ENCODE data around the gene CSNK2A3. TPM values are rescaled to one million over a fixed set of nuclear protein-coding genes. Genes with fewer than 3 reads are reported as not detected.

The CSNK2A3 gene
- total RNA-seq, 1 experiment from 2014 or later = 2.3 TPM

- Histone ChIP-seq H3K4me1 (ENCODE audit: insufficient read depth, low read length) (no peaks in the 10 kb centered on the region), H2AFZ (ENCODE audit: low read length) (no peak overlapping the region), H3K4me3 (ENCODE audit: low read length) (no peak overlapping the region), H3K36me3 (ENCODE audit: low read depth, low read length) (no peaks in the 10 kb centered on the region), H3K27me3 (ENCODE audit: low read length) (no peaks in the 10 kb centered on the region), H3K27ac (ENCODE audit: low read length) (no peak overlapping the region), H3K9ac (ENCODE audit: low read length) (no peak overlapping the region), H3K9me3 (ENCODE audit: low read length) (no peaks in the 10 kb centered on the region), H3F3A (ENCODE audit: low read length, unreplicated experiment) (no peaks in the 10 kb centered on the region), H3K9me2 (replicated peaks; ENCODE audit: low read length) (no peaks in the 10 kb centered on the region), H3K79me2 (ENCODE audit: low read length) (no peaks in the 10 kb centered on the region), H3K4me2 (ENCODE audit: low read length) (no peak overlapping the region), H4K20me1 (ENCODE audit: low read length) (no peaks in the 10 kb centered on the region)
- ChIA-PET CTCF (no interaction called here), POLR2A (ENCODE audit: unreplicated experiment) (no interaction called here)
- no TSS peak for BruUV-seq (replicated peaks)
- ATAC-seq (no peak; the same call in 1 of the 2 replicates), DNase-seq (no peak)
- intact Hi-C loops (cut with micrococcal nuclease) = no loop called here
- TF ChIP-seq EZH2phosphoT487 (IDR thresholded peaks at IDR 0.05; ENCODE audit: borderline replicate concordance, low read length) (no peak), EZH2 (IDR thresholded peaks at IDR 0.05; ENCODE audit: low read length, unreplicated experiment) (no peak)
- TF ChIP-seq, protein P1, sequence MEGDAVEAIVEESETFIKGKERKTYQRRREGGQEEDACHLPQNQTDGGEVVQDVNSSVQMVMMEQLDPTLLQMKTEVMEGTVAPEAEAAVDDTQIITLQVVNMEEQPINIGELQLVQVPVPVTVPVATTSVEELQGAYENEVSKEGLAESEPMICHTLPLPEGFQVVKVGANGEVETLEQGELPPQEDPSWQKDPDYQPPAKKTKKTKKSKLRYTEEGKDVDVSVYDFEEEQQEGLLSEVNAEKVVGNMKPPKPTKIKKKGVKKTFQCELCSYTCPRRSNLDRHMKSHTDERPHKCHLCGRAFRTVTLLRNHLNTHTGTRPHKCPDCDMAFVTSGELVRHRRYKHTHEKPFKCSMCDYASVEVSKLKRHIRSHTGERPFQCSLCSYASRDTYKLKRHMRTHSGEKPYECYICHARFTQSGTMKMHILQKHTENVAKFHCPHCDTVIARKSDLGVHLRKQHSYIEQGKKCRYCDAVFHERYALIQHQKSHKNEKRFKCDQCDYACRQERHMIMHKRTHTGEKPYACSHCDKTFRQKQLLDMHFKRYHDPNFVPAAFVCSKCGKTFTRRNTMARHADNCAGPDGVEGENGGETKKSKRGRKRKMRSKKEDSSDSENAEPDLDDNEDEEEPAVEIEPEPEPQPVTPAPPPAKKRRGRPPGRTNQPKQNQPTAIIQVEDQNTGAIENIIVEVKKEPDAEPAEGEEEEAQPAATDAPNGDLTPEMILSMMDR (conservative IDR thresholded peaks at IDR 0.05; ENCODE audit: low read depth, low read length) = no peak
These were observed 28.5 kb upstream of the CSNK2A3 start for GRCh38 chr11:11381471-11382105.

DNA sequence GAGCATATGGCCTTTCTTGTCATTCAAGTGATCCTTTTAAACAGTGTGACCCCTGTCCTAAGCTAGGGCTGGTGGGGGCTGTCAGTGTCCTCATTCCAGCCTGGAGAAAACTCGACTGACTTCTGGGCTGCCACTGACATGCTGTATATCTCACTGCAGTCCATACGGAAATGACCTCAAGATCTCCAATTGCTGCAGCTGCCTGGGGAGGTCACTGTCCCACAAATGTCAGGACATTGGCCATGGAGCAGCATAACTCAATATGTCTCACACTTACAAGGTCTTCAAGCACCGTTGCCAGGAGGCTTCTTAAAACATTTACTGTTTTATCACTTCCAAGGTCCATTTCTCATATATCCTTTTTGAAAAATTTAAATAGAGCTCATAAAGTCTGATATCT lies 27.8 kb upstream of the CSNK2A3 start:
- Histone ChIP-seq H3K9me2 (replicated peaks; ENCODE audit: low read length) (no peaks in the 10 kb centered on the region), H3K27me3 (ENCODE audit: low read length) (no peaks in the 10 kb centered on the region), H3K4me2 (ENCODE audit: low read length) (no peak overlapping the region), H3K4me1 (ENCODE audit: insufficient read depth, low read length) (no peaks in the 10 kb centered on the region), H3K4me3 (ENCODE audit: low read length) (no peak overlapping the region), H3K9me3 (ENCODE audit: low read length) (no peaks in the 10 kb centered on the region), H3F3A (ENCODE audit: low read length, unreplicated experiment) (no peaks in the 10 kb centered on the region), H4K20me1 (ENCODE audit: low read length) (no peaks in the 10 kb centered on the region), H3K36me3 (ENCODE audit: low read depth, low read length) (no peaks in the 10 kb centered on the region), H3K79me2 (ENCODE audit: low read length) (no peaks in the 10 kb centered on the region), H3K27ac (ENCODE audit: low read length) (no peak overlapping the region), H2AFZ (ENCODE audit: low read length) (no peak overlapping the region), H3K9ac (ENCODE audit: low read length) (no peak overlapping the region)
- BruUV-seq (replicated peaks) = no TSS peak
- intact Hi-C loops (cut with micrococcal nuclease) = no loop called here
- no peak for DNase-seq
- no peak for ATAC-seq
- ChIA-PET CTCF (no interaction called here), POLR2A (ENCODE audit: unreplicated experiment) (interaction anchor here (0.6 kb wide), 1 partner anchor 161 kb away, joined by 3 read pairs; no protein-coding TSS in a partner anchor)
- TF ChIP-seq, protein P1 (conservative IDR thresholded peaks at IDR 0.05; ENCODE audit: low read depth, low read length) = no peak
- TF ChIP-seq EZH2 (IDR thresholded peaks at IDR 0.05; ENCODE audit: low read length, unreplicated experiment) (no peak), EZH2phosphoT487 (IDR thresholded peaks at IDR 0.05; ENCODE audit: borderline replicate concordance, low read length) (no peak)

GRCh38 chr11:11380340-11380739 lies 27.3 kb upstream of the CSNK2A3 start:
- Histone ChIP-seq H2AFZ (ENCODE audit: low read length) (no peak overlapping the region), H4K20me1 (ENCODE audit: low read length) (no peaks in the 10 kb centered on the region), H3K4me1 (ENCODE audit: insufficient read depth, low read length) (no peaks in the 10 kb centered on the region), H3K9me2 (replicated peaks; ENCODE audit: low read length) (no peaks in the 10 kb centered on the region), H3K4me3 (ENCODE audit: low read length) (no peak overlapping the region), H3K27ac (ENCODE audit: low read length) (no peak overlapping the region), H3K79me2 (ENCODE audit: low read length) (no peaks in the 10 kb centered on the region), H3K9me3 (ENCODE audit: low read length) (no peaks in the 10 kb centered on the region), H3K4me2 (ENCODE audit: low read length) (no peak overlapping the region), H3K27me3 (ENCODE audit: low read length) (no peaks in the 10 kb centered on the region), H3K36me3 (ENCODE audit: low read depth, low read length) (no peaks in the 10 kb centered on the region), H3F3A (ENCODE audit: low read length, unreplicated experiment) (no peaks in the 10 kb centered on the region), H3K9ac (ENCODE audit: low read length) (no peak overlapping the region)
- ATAC-seq (no peak), DNase-seq (no peak)
- intact Hi-C loops (cut with micrococcal nuclease) = no loop called here
- no TSS peak for BruUV-seq (replicated peaks)
- ChIA-PET POLR2A (ENCODE audit: unreplicated experiment) (interaction anchor here (0.6 kb wide), 1 partner anchor 162 kb away, joined by 3 read pairs; no protein-coding TSS in a partner anchor), CTCF (no interaction called here)
- TF ChIP-seq EZH2phosphoT487 (IDR thresholded peaks at IDR 0.05; ENCODE audit: borderline replicate concordance, low read length) = no peak
- TF ChIP-seq EZH2 (IDR thresholded peaks at IDR 0.05; ENCODE audit: low read length, unreplicated experiment) = no peak
- TF ChIP-seq, protein P1 (conservative IDR thresholded peaks at IDR 0.05; ENCODE audit: low read depth, low read length) = no peak
